Activated gamma-delta T cell treated with Interleukin-2 at 50 U/mL for 16 hours (primary cell): ENCODE results near the gene WDR46.
"Not testable (repeated sequence)": the region's sequence is repeated elsewhere in the genome, so short reads cannot be mapped to it uniquely, and the experiment has no call there.

ENCODE experiments used
- DNase-seq: peaks from one replicate; pipeline ENCODE4 v3.0.0-alpha.2; 2020

The WDR46 gene

GRCh38 chr6:33285214-33285613, 3.8 kb downstream of the WDR46 start:
- DNase-seq, result not testable (repeated sequence)

DNA sequence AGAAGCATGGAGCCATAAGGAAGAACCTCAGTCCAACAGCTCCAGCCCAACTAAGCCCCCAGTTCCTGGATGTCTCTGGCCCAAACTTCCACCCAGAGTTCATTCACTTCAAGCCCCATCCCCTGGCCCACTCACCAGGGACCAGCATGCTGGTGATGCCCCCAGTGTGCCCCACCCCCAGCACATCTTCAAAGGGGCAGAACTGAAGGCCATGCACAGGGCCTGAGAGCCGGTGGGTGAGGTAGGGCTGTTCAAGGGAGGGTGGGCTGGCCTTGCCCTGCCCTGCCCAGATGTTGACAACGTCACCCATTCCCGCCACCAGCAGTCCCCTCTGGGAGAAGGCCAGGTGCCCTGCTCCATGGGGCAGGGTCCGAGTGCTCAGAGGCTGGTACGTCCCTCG, 8.5 kb downstream of the WDR46 start:
- no peak for DNase-seq

DNA sequence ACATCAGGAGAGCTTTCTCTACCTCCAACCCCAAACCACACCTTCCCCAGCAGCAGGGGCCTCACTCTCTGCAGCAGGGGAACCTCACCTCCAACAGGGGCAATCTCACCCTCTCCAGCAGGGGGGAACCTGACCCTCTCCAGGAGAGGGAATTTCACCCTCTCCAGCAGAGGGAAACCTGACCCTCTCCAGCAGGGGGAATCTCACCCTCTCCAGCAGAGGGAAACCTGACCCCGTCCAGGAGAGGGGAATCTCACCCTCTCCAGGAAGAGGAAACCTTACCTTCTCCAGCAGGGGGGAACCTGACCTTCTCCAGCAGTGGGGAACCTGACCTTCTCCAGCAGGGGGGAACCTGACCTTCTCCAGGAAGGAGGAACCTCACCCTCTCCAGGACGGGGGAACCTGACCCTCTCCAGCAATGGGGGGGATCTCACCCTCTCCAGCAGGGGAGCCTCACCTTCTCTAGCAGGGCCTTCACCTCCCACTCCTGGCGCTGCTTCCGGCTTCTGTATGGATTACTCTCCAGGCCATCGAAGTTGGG, 9.0 kb downstream of the WDR46 start:
- DNase-seq, result no peak

DNA sequence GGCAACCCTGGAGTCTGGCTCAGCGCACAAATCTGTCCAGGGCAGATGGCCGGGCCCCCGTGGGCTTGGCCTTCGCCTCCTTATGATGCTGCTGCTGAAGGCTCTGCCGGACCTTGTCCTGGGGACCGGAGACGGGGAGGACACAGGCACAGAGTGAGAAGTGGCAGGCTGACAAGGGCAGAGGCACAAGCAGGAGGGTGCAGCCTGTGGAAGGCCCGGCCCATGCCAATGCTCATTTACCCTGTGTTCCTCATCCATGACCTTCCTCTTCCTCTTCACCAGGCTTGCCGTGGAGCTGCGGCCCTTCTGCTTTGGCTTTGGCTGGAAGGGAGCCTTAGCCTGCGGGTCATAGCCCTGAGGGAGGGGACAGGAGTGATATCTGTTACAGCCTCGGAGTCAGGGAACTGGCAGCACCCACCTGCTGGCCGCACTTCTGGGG, 9.8 kb downstream of the WDR46 start:
- DNase-seq, result no peak

DNA sequence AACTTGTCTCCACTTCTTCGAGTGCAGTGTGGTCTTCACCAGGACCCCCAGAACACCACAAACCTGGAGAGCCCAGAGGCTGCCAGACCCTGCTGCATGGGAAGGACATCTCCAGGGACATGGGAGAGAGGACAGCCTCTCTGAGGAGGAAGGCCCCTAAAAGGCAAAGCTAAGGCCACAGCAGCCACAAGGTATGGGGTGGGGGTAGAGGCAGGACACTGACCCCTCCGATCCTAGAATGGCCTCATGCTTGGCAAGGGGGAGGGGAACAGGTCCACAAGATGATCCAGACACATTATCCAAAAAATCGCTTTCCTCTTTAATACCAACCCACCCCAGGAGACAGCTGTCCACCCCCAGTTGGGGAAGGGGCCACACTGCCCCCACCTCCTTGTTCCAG, 10.2 kb downstream of the WDR46 start:
- no peak for DNase-seq

GRCh38 chr6:33278392-33278741, 10.7 kb downstream of the WDR46 start:
- DNase-seq, result no peak

DNA sequence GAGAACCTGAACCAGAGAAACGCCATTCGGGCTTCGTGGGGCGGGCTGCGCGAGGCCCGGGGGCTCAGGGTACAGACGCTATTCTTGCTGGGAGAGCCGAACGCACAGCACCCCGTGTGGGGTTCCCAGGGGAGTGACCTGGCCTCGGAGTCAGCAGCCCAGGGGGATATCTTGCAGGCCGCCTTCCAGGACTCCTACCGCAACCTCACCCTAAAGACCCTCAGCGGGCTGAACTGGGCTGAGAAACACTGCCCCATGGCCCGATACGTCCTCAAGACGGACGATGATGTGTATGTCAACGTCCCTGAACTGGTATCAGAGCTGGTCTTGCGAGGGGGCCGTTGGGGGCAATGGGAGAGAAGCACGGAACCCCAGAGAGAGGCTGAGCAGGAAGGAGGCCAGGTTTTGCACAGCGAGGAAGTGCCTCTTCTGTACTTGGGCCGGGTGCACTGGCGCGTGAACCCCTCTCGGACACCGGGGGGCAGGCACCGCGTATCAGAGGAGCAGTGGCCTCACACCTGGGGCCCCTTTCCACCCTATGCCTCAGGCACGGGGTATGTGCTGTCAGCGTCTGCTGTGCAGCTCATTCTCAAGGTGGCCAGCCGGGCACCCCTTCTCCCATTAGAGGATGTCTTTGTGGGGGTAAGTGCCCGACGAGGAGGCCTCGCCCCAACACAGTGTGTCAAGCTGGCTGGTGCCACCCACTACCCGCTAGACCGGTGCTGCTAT, 11.2 kb downstream of the WDR46 start:
- peak; percentile 24 for DNase-seq

GRCh38 chr6:33276864-33277662, 12.0 kb downstream of the WDR46 start, which contains the start of gene B3GALT4:
Gene B3GALT4 (plus strand): TSS chr6:33277123. CDS start chr6:33277420, 297 bp downstream.
- DNase-seq, result peak; percentile 61

GRCh38 chr6:33276581-33276863, 12.5 kb downstream of the WDR46 start:
- DNase-seq, result no peak

- not testable (repeated sequence) for DNase-seq
Measured at GRCh38 chr6:33275795-33276580, 13.1 kb downstream of the WDR46 start.

DNA sequence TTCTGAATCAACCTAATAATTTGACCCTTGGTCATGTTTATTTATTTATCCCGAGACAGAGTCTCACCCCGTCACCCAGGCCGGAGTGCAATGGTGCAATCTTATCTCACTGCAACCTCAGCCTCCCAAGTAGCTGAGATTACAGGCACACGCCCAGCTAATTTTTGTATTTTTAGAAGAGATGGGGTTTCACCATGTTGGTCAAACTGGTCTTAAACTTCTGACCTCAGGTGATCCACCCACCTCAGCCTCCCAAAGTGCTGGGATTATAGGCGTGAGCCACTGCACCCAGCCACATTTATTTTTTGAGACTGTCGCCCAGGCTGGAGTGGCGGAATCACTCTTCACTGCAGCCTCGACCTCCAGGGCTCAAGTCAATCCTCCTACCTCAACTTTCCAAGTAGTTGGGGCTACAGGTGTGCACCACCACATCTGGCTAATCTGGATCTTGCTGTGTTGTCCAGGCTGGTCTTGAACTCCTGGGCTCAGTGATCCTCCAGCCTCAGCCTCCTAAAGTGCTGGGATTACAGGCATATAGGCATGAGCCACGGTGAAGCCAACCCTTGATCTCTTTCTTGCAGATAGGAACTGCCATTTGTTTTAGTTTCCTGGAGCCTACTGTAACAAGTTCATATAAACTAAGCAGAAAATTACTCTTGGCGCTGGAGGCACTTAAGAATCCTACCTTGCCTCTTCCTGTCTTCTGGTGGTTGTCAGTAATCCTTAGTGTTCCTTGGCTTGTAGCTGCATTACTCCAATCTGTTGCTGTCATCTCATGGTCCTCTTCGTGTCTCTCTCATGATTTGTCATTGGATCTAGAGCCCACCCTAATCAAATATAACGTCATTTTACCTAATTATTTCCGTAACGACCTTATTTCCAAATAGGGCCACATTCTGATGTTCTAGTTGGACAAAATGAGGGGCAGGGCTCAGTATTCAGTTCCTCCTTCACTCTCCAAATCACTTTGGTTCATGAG, 14.8 kb downstream of the WDR46 start:
- DNase-seq, result no peak

GRCh38 chr6:33273129-33273923, 15.7 kb downstream of the WDR46 start:
- DNase-seq, result no peak

GRCh38 chr6:33272275-33273128, 16.5 kb downstream of the WDR46 start:
- no peak for DNase-seq

DNA sequence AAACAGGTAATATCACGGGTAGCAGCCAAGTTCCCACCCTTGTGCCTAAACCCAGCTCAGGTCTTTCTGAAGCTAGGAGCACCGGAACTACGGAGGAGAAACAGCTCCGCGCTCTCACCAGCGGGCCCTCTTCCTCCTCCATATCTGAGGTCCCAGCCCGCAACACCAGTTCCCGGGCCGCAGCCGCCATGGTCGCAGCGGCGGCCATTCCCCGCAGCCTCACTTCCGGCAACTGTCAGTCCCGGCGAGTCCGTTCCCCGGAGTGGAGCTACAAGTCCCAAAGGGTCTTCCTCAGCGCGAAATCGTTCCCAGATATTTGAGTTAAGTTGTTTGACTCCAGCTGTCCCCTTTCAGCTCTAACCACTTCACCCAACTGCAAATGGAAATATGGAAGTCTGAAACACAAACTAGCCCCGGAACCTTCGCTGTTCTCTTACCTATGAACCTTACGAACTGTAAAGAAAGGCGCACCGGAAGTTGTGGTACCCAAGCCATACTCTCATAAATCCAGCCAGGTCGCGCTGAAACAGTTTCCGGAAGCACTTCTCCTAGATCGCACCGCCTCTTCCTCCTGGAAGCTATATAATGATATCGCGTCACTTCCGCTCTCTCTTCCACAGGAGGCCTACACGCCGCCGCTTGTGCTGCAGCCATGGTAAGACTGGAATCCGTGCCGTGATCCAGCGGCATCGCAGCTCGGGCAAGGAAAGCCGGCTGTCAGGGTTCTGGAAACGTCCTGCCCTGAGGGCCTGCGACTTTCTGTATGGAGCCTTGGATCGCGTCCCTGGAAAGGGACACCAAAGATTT, 17.4 kb downstream of the WDR46 start, which contains the start of the genes RPS18 and VPS52:
Gene RPS18, plus strand, starts transcription at position 608 of the 807 bp plus-strand sequence. Its CDS starts 45 bp downstream, at position 653.
Gene VPS52, minus strand, starts transcription at position 409 of the 807 bp plus-strand sequence. Its CDS starts 201 bp downstream, at position 208.
- peak; percentile 89 for DNase-seq

DNA sequence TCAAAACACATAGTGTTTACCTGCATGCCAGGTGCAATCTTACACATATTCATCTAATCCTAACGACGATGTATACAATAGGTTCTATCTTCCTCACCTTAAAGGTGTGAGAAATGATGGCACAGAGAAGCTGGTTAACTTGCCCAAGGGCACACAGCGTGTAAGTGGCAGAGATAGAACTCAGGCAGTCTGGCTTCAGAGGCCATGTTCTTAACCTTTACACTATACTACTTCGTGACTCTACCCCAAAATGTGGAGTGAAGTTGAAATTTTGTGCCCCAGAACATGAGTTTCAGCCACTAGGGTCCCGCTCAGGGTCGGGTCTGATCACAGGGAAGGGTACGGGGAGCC, 17.9 kb downstream of the WDR46 start:
- DNase-seq, result no peak

DNA sequence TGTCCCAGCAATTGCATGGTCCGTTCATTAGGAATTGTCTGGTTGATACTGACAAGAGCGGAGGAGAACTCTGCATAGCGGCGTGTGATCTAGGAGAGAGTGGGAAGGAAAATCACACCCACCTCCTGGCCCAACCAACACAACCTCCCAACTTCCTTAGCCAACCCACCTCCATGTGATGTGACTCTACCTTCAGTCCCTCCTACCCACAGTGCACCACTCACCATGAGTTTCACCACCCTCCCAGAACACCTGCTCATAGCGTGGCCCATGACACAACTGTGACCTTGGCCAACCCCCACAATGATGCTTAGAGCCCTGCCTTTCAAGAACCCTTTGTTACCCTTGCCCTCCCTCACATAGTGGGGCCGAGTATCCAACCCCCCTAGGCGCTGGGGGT, 25.0 kb downstream of the WDR46 start:
- DNase-seq, result no peak

DNA sequence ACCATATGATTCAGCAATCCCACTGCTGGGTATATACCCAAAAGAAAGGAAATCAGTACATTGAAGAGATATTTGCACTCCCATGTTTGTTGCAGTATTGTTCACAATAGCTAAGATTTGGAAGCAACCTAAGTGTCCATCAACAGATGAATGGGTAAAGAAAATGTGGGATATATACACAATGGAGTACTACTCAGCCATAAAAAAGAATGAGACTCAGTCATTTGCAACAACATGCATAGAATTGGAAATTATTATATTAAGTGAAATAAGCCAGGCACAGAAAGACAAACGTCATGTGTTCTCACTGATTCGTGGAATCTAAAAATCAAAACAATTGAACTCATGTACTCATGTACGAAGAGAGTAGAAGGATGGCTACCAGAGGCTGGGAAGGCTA, 26.5 kb downstream of the WDR46 start:
- DNase-seq, result not testable (repeated sequence)

GRCh38 chr6:33259032-33259431, 30.0 kb downstream of the WDR46 start:
- no peak for DNase-seq

DNA sequence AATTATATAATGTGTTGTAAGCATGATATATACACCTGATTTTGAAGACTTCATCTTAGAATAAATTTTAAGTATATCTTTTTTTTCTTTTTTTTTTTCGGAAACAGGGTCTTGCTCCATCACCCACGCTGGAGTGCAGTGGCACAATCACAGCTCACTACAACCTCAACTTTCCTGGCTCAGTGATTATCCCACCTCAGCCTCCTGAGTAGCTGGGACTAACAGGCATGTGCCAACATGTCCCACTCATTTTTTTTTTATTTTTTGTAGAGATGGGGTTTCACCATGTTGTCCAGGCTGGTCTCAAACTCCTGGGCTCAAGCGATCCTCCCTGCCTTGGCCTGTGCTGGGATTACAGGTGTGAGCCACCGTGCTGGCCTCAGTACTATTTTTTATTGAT, 34.4 kb downstream of the WDR46 start:
- DNase-seq, result no peak
